Amniotic stem cell (primary cell): Measurements from ENCODE around the gene SERPINF2.
"Not testable (repeated sequence)": the region's sequence is repeated elsewhere in the genome, so short reads cannot be mapped to it uniquely, and the experiment has no call there.

Source experiments
- DNase-seq: peaks from one replicate; lab custom pipeline; 2025; lab: John Stamatoyannopoulos, UW

SERPINF2 gene

DNA sequence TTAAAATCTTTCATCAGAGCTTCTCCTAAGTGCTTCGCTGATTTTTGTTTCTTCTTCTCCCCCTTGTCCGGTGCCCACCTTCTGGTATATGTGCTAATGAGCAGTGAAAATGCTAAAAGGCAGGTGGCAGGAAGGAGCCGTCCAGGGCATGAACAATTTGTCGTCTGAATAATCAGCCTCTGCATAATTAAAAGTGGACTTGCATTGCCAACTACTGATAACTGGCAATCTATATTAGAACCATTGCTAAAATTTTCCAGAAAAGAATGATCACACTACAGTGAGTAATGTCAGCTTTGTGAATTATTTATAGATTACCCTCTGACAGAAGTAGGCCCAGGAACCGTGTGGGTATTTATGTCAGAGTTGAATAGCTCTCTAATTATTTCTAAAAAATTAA, 47.3 kb downstream of the SERPINF2 start:
- DNase-seq: no peak

DNA sequence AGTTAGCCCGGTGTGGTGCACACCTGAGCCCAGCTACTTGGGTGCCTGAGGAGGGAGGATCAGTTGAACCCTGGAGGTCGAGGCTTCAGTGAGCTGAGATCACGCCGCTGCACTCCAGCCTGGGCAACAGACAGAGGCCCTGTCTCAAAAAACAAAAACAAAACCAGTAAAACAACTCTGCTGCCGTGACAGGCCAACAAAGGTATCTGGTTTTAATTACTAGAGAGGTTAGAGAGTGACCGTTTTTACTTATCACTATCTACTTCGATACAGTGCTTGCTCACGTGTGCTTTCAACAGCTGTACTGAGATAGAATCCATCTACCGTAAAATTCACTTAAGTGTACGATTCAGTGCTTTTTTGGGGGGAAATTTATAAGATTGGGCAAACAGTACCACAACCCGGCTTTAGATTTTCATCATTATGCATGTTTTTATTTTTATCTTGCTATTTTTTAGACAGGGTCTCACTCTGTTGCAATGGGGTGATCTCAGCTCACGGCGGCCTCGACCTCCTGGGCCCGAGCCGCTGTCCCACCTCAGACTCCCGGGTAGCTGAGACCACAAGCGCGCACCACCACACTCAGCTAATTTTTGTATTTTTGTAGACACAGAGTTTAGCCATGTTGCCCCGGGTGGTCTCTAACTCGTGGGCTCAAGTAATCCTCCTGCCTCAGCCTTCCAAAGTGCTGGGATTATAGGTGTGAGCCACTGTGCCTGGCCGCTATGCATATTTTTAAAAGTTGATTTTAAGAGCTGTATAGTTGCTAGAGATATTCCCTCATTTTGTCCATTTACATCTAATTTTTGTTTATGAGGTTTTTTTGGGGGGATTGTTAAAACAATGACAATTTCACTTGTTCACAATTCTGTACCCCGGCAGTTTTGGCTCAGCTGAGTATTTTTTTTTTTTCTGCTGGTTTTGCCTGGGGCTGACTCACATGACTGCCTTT, 50.1 kb downstream of the SERPINF2 start:
- DNase-seq: no peak

DNA sequence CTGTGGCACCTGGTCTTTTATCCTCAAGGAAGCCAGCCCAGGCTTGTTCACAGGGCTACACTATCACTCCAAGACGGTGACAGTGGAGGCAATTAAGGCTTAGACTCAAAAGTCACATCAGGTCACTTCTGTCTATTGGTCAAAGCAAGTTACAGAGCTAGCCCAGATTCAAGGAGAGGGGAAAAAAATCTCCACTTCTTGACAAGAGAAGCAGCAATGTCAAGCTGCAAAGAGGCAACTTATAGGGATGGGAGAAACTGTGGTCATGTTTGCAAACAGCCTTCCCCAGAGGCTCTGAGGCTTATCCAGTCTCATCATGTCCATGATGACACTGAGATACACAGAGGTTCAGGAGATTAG, 50.8 kb downstream of the SERPINF2 start:
- DNase-seq: no peak

DNA sequence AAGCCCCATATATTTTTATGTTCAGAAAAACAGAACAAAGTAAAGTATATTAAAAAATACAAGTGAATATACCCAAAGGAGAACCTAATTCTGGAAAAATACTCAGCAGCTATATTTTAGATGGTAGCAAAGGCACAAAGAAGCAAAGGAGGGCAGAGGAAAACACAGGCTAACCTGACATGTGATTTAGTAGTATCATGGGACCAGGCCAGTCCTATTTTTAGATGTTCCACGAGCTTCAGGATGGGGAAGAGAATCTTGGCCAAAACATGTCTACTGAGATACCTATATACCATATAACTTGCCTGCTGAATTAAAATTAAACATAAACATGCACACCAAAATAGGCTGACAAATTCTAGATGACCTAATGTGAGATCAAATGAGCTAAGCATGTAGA, 54.1 kb downstream of the SERPINF2 start:
- DNase-seq: no peak

DNA sequence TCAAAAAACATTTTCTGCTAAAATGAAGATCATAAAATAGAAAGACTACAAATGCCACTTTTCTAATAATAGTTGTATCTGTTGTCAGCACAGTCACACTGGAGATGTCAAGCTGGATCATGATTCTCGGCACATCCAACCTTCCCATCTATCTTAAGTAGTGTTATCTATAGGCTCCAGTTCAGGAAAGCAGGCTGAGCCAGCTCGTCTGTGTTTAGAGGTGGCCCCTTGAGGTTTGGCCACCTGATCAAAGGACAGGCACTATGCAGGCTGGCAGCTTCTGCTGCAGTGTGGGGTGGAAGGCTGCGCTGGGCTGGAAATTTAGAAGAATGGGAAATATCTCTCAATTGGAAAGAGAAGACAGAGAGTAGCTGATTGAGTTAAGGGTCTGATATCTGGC, 54.7 kb downstream of the SERPINF2 start:
- DNase-seq: no peak

DNA sequence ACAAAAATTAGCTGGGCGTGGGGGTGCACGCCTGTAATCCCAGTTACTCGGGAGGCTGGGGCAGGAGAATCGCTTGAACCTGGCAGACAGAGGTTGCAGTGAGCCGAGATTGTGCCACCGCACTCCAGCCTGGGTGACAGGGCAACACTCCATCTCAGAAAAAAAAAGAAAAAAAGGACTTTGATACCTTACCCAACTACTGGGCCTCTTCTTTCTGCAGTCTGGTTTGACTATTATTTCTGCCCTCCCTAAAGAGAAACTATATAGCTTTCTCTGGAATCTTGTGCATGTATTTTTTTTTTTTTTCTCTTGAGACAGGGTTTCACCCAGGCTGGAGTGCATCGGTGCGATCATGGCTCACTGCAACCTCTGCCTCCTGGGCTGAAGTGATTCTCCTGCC, 55.2 kb downstream of the SERPINF2 start:
- DNase-seq: not testable (repeated sequence)

DNA sequence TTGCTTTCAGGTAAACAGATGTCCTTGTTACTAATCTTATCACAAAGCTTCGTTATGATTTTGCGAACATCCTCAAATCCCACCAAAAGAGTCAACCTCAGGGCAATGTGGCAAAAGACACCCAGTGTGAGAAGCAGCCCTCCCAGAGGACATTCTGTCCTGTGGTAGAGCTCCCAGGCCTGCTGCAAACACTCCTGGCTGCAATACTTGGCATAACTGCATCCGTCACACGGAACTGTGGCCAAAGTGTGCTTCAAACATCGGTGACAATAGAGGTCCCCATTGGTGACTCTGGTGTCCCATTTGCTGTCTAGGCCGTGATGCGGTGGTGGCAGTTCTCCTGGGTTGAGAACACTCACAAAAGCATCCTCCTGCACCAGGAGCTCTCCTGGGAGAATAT, 57.6 kb downstream of the SERPINF2 start:
- no peak for DNase-seq

DNA sequence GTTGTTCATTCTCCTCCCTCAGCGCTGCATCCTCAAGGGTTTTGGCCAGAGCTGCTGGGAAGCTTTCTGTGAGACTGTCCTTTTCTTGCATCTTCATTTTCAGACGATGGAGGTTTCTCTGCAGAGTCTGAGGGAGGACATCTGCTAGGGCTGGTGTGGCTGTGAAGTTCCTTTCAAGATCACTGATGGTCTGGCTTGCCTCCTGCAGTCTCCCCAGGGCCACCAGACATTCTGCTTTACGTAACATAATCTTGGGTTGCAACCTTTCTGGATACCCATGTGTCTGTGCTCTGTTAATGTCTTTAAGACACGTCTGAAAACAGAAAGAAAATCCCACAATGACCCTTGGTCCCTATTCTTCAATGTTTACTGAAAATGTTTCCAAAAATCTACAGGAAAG, 58.0 kb downstream of the SERPINF2 start:
- DNase-seq: no peak

DNA sequence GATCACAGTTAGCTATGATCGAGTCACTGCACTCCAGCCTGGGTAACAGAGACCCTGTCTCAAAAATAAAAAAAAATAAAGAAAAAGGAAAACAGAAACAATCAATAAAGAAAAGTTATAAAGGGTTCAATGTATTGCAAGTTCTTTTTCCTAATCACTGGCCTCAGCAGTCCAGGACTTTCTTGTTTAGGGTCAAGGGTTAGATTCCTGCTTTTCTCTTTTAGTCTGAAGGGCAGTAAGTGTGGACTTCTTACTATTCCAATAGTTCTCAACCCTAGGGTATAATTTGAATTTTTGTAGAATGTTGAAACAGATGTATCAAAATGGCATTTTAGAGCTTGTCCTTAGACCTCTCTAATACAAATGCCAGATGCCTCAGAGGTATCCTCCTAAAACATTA, 59.8 kb downstream of the SERPINF2 start:
- no peak for DNase-seq

DNA sequence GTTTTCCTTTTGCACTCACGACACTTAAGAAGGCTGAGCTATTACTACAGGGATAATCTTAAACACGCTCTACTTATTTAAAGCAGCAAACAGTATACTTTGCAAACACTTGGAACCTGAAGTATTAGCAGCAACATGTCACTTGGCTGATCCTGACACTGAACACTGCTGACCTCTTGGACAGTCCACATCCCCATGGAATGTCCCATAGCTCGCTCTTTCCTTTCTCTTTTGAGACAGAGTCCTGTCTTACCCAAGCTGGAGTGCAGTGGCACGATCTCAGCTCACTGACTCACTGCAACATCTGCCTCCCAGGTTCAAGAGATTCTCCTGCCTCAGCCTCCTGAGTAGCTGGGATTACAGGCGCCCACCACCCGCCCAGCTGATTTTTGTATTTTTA, 60.6 kb downstream of the SERPINF2 start:
- DNase-seq: no peak
